MCF 10A (cell line): Measurements from ENCODE around the gene TUBB. TPM values are rescaled to one million over a fixed set of nuclear protein-coding genes. Genes with fewer than 3 reads are reported as not detected.

Experiments used
- BruUV-seq: library from RNA; stranded (reverse); fragments of 400-500 nt; replicated peaks from 2 replicates; lab custom pipeline; 2021; lab: Mats Ljungman, UMichigan
- CTCF ChIA-PET: fragments of 300-600 bp; sonication (Branson Sonifier 250); formaldehyde crosslinking; extraction: SDS; loops from one replicate; lab custom pipeline; 2021; ENCODE audit warnings: antibody characterized with exemption, inconsistent platforms; lab: Yijun Ruan, JAX
- POLR2A ChIA-PET: fragments of 300-600, 350-650 bp; sonication (Branson Sonifier 250); formaldehyde crosslinking; extraction: SDS; loops from one replicate; lab custom pipeline; 2020; ENCODE audit warnings: antibody characterized with exemption, inconsistent platforms; lab: Yijun Ruan, JAX
- DNase-seq: peaks from one replicate; pipeline ENCODE4 v3.0.0-alpha.2; 2018; ENCODE audit not compliant: unreplicated experiment
- H3K27ac Mint-ChIP-seq: one replicate; pipeline ENCODE4 v1.8.0; 2022; ENCODE audit warnings: mild to moderate bottlenecking, low read depth, mixed read lengths; ENCODE audit not compliant: unreplicated experiment
- H3K27me3 Mint-ChIP-seq: one replicate; pipeline ENCODE4 v1.8.0; 2022; ENCODE audit warnings: mixed read lengths; ENCODE audit not compliant: insufficient read depth, unreplicated experiment
- H3K36me3 Mint-ChIP-seq: one replicate; pipeline ENCODE4 v1.8.0; 2022; ENCODE audit warnings: mild to moderate bottlenecking, moderate library complexity, mixed read lengths; ENCODE audit not compliant: insufficient read depth, unreplicated experiment
- H3K4me1 Mint-ChIP-seq: one replicate; pipeline ENCODE4 v1.8.0; 2022; ENCODE audit warnings: mixed read lengths; ENCODE audit not compliant: insufficient read depth, unreplicated experiment
- H3K4me3 Mint-ChIP-seq: one replicate; pipeline ENCODE4 v1.8.0; 2022; ENCODE audit warnings: mild to moderate bottlenecking, moderate library complexity, mixed read lengths; ENCODE audit not compliant: unreplicated experiment
- H3K9me3 Mint-ChIP-seq: one replicate; pipeline ENCODE4 v1.8.0; 2022; ENCODE audit warnings: mixed read lengths; ENCODE audit not compliant: unreplicated experiment
- intact Hi-C: fragments of 100-400 bp; cut with micrococcal nuclease; formaldehyde crosslinking; loops from 2 replicates; pipeline ENCODE4 v1.14.1; 2022
- total RNA-seq: library from RNA; stranded (reverse); gene quantifications from 2 replicates; pipeline ENCODE4 v1.2.3, GENCODE V29; 2022
- TF ChIP-seq, protein P1 (sequence below): fragments of 200-600 bp; IDR thresholded peaks from one replicate; pipeline ENCODE4 v1.8.0; 2022; ENCODE audit warnings: antibody characterized with exemption, mild to moderate bottlenecking; ENCODE audit not compliant: unreplicated experiment

TUBB gene
- total RNA-seq, 1 experiment from 2014 or later, result 210 TPM

- BruUV-seq, result no TSS peak
- Mint-ChIP-seq H3K9me3 (no peaks in the 10 kb centered on the region), H3K27me3 (no peaks in the 10 kb centered on the region), H3K4me3 (no peak overlapping the region), H3K36me3 (no peaks in the 10 kb centered on the region), H3K27ac (peak overlapping the region; percentile 76), H3K4me1 (peaks cover 37% of the 10 kb centered on the region)
- intact Hi-C loops, result loop anchor here (1.0 kb wide), 2 partner anchors 16 to 46 kb away; no protein-coding TSS in a partner anchor
- ChIA-PET CTCF (interaction anchor here (0.8 to 2.1 kb wide), 9 partner anchors 11 to 145 kb away, joined by 3 to 11 read pairs (median 5); no protein-coding TSS in a partner anchor), POLR2A (interaction anchor here (0.6 to 5.1 kb wide), 17 partner anchors 8 to 319 kb away, joined by 3 to 74 read pairs (median 8); partner anchors contain the start of genes DDR1, FLOT1 and IER3)
- no peak for DNase-seq
- TF ChIP-seq, protein P1, sequence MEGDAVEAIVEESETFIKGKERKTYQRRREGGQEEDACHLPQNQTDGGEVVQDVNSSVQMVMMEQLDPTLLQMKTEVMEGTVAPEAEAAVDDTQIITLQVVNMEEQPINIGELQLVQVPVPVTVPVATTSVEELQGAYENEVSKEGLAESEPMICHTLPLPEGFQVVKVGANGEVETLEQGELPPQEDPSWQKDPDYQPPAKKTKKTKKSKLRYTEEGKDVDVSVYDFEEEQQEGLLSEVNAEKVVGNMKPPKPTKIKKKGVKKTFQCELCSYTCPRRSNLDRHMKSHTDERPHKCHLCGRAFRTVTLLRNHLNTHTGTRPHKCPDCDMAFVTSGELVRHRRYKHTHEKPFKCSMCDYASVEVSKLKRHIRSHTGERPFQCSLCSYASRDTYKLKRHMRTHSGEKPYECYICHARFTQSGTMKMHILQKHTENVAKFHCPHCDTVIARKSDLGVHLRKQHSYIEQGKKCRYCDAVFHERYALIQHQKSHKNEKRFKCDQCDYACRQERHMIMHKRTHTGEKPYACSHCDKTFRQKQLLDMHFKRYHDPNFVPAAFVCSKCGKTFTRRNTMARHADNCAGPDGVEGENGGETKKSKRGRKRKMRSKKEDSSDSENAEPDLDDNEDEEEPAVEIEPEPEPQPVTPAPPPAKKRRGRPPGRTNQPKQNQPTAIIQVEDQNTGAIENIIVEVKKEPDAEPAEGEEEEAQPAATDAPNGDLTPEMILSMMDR, result no peak
Observed at GRCh38 chr6:30768634-30769087, 48.5 kb downstream of the TUBB start.

DNA sequence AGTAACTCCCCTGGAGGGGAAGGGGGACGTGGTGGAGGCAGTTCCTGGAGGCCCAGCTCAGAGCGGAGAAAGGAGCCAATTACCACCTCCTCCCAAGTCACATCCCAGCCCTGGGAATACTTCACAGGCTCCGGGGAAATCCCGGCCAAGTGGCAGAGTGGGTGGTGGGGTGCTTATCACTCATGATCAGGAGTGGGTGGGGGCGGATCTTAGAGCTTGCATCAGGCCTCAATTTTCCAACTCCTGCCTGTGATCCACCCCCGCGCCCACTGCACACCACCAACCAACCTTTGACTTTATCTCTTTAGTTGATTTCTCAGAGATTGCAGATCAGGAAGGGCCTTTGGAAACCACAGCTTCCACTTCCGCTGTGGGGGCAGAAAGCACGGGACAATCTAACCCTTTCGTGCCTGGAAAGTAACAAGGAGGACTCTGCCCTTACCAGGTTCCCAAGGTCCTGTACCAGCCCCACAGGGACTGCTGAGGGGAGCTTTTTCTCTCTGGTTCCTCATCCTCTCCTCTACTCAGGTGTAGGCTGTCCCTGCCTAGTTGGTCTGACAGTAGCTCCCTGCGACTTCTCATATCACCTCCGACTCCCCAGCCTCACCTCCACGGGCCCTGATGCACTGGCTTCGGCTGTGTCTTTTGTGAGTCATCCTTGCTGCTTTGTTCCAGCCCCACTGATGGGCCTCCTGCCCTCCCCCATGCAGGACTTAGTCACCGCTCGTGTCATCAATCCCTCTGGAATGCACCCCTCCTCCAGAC is 49.1 kb downstream of the TUBB start:
- CTCF ChIA-PET, result interaction anchor here (0.7 to 2.1 kb wide), 17 partner anchors 12 to 144 kb away, joined by 3 to 11 read pairs (median 5); no protein-coding TSS in a partner anchor
- intact Hi-C loops, result loop anchor here (1.0 kb wide), 2 partner anchors 17 to 45 kb away; no protein-coding TSS in a partner anchor
- Mint-ChIP-seq H3K4me1 (peaks cover 36% of the 10 kb centered on the region), H3K4me3 (peak overlapping the region; percentile 48), H3K27ac (peak overlapping the region; percentile 76), H3K9me3 (no peaks in the 10 kb centered on the region), H3K27me3 (no peaks in the 10 kb centered on the region), H3K36me3 (no peaks in the 10 kb centered on the region)
- TSS peak; percentile 90 for BruUV-seq
- DNase-seq, result peak; percentile 94
- TF ChIP-seq, protein P1, result no peak
- POLR2A ChIA-PET, result interaction anchor here (0.6 to 5.1 kb wide), 24 partner anchors 8 to 318 kb away, joined by 3 to 74 read pairs (median 5); partner anchors contain the start of genes DDR1, FLOT1 and IER3

DNA sequence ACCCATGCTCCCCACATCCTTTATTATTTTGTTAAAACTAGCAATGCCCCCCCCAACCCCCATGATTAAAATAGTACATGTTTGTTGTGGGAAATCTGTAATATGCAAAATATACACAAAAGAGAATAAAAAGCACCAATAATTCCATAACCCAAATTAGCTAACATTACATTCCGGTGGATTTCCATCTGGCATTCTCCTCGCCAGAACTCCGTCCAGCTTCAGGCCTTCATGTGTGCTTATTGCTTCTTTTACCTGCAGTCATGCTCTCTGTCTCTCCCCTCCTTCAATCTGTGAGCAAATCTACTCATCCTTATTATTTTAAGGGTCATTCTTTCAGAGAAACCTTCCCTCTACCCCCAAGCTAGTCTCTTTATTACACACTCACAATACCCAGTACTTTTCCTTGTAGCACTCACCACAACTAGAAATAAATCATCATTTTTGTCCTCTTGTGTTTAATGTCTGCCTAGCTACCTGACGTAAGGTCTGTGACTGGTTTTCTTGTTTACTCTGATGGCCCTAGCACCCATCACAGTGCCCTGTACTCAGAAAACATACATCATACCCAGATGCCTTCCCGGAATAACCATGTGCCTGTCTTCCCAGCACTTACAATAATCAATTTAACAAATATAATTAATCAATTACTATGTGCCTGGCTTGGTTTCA is 49.8 kb downstream of the TUBB start:
- H3K27ac Mint-ChIP-seq, result peak overlapping the region; percentile 76
- H3K4me3 Mint-ChIP-seq, result peak overlapping the region; percentile 48
- intact Hi-C loops, result loop anchor here (1.0 kb wide), 2 partner anchors 18 to 44 kb away; no protein-coding TSS in a partner anchor
- H3K27me3 Mint-ChIP-seq, result no peaks in the 10 kb centered on the region
- TSS peak; percentile 68 for BruUV-seq
- H3K36me3 Mint-ChIP-seq, result no peaks in the 10 kb centered on the region
- ChIA-PET POLR2A (interaction anchor here (0.7 to 5.1 kb wide), 21 partner anchors 9 to 317 kb away, joined by 3 to 74 read pairs (median 7); partner anchors contain the start of genes DDR1, FLOT1 and IER3), CTCF (interaction anchor here (0.9 to 2.1 kb wide), 13 partner anchors 13 to 107 kb away, joined by 3 to 11 read pairs (median 5); no protein-coding TSS in a partner anchor)
- H3K4me1 Mint-ChIP-seq, result peaks cover 34% of the 10 kb centered on the region
- no peak for DNase-seq
- TF ChIP-seq, protein P1, result no peak
- H3K9me3 Mint-ChIP-seq, result no peaks in the 10 kb centered on the region
